Measurements from ENCODE around the gene PNMA1. TPM values are rescaled to one million over a fixed set of nuclear protein-coding genes. Genes with fewer than 3 reads are reported as not detected.

The PNMA1 gene
- total and polyA plus RNA-seq, 2 of the 13 experiments (the other 11 are each of a cell fraction or from before 2014, with no cell fraction given) = 7.0 to 8.3 TPM

- peak; percentile 48; the same call in 1 of the 2 replicates for TF ChIP-seq PRDM10 (CRISPR knock-in tag; IDR thresholded peaks at IDR 0.05; ENCODE audit: low read depth)
- no peak for TF ChIP-seq E2F5 (CRISPR knock-in tag; conservative IDR thresholded peaks at IDR 0.05)
- TF ChIP-seq ZFY (CRISPR knock-in tag; IDR thresholded peaks at IDR 0.05) = peak; percentile 84
- TF ChIP-seq TFAP4 (IDR thresholded peaks at IDR 0.05; ENCODE audit: borderline replicate concordance, low read depth) = peak; percentile 77; the same call in 1 of the 2 replicates
- TF ChIP-seq HOXA3 (CRISPR knock-in tag; IDR thresholded peaks at IDR 0.05) = peak; percentile 76
- no peak for TF ChIP-seq GABPA (IDR thresholded peaks at IDR 0.05; ENCODE audit: low read depth, low read length)
- peak; percentile 69 for TF ChIP-seq GABPA (CRISPR knock-in tag; IDR thresholded peaks at IDR 0.05; ENCODE audit: low read depth)
- peak; percentile 49; the same call in 1 of the 2 replicates for TF ChIP-seq CREM (IDR thresholded peaks at IDR 0.05)
- TF ChIP-seq CREM (CRISPR knock-in tag; IDR thresholded peaks at IDR 0.05) = no peak
- TF ChIP-seq ZNF343 (CRISPR knock-in tag; IDR thresholded peaks at IDR 0.05) = 0 out of 2 replicates have a peak, but pooled peaks have one; percentile 27
- peak; percentile 36 for TF ChIP-seq POLR2AphosphoS5 (IDR thresholded peaks at IDR 0.05; ENCODE audit: low read depth, low read length)
- TF ChIP-seq DRAP1 (CRISPR knock-in tag; IDR thresholded peaks at IDR 0.05) = peak; percentile 53; the same call in 1 of the 2 replicates
- no peak for TF ChIP-seq GLI4 (CRISPR knock-in tag; IDR thresholded peaks at IDR 0.05; ENCODE audit: borderline replicate concordance)
- TF ChIP-seq LRRFIP1 (CRISPR knock-in tag; conservative IDR thresholded peaks at IDR 0.05) = no peak
- TF ChIP-seq HMG20A (CRISPR knock-in tag; IDR thresholded peaks at IDR 0.05; ENCODE audit: borderline replicate concordance) = 0 out of 2 replicates have a peak, but pooled peaks have one; percentile 10
- peak; percentile 88 for TF ChIP-seq PAXIP1 (CRISPR knock-in tag; conservative IDR thresholded peaks at IDR 0.05)
- peak; percentile 56; the same call in 1 of the 2 replicates for TF ChIP-seq ZSCAN31 (CRISPR knock-in tag; IDR thresholded peaks at IDR 0.05; ENCODE audit: low read depth)
These were observed 39.1 kb upstream of the PNMA1 start (continued) for GRCh38 chr14:73753124-73753886.

Measured in HepG2 (cell line).